Suprapubic skin (tissue), 4 donors: Measurements from ENCODE around the gene STEAP4.

ENCODE experiments used
- EP300 ChIP-seq: sonication (generic); formaldehyde crosslinking; IDR thresholded peaks from one replicate; pipeline ENCODE4 v1.6.1; 2017; ENCODE audit warnings: antibody characterized with exemption
- POLR2A ChIP-seq, 2 donors: fragments of 450-650 bp; IDR thresholded peaks; one replicate each; pipeline ENCODE4 v1.6.1; 2017; ENCODE audit warnings: antibody characterized with exemption in 2 of 2, mild to moderate bottlenecking in 2 of 2, moderate library complexity in 2 of 2
- POLR2AphosphoS5 ChIP-seq, 3 donors: sonication (generic); formaldehyde crosslinking; IDR thresholded peaks; one replicate each; pipeline ENCODE4 v1.6.1; 2017; ENCODE audit warnings: antibody characterized with exemption in 3 of 3
- TF ChIP-seq, protein P1 (sequence below), 2 donors: fragments of 200-600 bp in 1 of 2; fragments of 450-650 bp in 1 of 2; sonication (generic) in 1 of 2; IDR thresholded peaks; one replicate each; pipeline ENCODE4 v1.5.1; 2016 to 2019; ENCODE audit warnings: antibody characterized with exemption in 2 of 2, mild to moderate bottlenecking in 1 of 2, moderate library complexity in 1 of 2

DNA sequence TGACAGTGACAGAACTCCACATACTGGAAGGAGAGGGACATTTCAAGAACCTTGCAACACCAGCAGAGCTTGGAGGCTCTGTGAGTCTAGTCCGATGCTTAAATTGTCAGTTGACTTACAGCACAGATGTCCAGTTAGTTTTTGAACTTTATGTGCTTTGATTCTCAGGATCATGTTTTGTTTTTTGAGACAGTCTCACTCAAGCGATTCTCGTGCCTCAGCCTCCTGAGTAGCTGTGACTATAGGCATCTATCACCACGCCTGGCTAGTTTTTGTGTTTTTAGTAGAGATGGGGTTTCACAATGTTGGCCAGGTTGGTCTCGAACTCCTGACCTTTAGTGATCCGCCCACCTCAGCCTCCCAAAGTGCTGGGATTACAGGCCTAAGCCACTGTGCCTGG, 31.8 kb upstream of the STEAP4 start:
- no peak for TF ChIP-seq POLR2A (IDR thresholded peaks at IDR 0.05)
- TF ChIP-seq, protein P1, sequence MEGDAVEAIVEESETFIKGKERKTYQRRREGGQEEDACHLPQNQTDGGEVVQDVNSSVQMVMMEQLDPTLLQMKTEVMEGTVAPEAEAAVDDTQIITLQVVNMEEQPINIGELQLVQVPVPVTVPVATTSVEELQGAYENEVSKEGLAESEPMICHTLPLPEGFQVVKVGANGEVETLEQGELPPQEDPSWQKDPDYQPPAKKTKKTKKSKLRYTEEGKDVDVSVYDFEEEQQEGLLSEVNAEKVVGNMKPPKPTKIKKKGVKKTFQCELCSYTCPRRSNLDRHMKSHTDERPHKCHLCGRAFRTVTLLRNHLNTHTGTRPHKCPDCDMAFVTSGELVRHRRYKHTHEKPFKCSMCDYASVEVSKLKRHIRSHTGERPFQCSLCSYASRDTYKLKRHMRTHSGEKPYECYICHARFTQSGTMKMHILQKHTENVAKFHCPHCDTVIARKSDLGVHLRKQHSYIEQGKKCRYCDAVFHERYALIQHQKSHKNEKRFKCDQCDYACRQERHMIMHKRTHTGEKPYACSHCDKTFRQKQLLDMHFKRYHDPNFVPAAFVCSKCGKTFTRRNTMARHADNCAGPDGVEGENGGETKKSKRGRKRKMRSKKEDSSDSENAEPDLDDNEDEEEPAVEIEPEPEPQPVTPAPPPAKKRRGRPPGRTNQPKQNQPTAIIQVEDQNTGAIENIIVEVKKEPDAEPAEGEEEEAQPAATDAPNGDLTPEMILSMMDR (IDR thresholded peaks at IDR 0.05): no peak
- TF ChIP-seq POLR2AphosphoS5 (IDR thresholded peaks at IDR 0.05): no peak
- TF ChIP-seq EP300: no peak
